Kidney (tissue), 14 donors: ENCODE results near the gene AMPD3. TPM values are rescaled to one million over a fixed set of nuclear protein-coding genes. Genes with fewer than 3 reads are reported as not detected.

Source experiments
- DNase-seq, 5 donors: peaks; one replicate each; pipeline ENCODE4 v3.0.0-alpha.2; 2013 to 2020
- FAIRE-seq: peaks from 2 replicates; lab custom pipeline; 2012; peaks lifted over from hg19 to GRCh38; lab: Jason Lieb, UNC
- H3K27ac ChIP-seq, 2 donors: one replicate each; pipeline ENCODE4 v1.7.0; 2013; ENCODE audit warnings: low read depth in 2 of 2, low read length in 2 of 2, inconsistent platforms in 1 of 2
- H3K27me3 ChIP-seq: one replicate; pipeline ENCODE4 v1.7.1; 2013; ENCODE audit warnings: low read length, inconsistent platforms; ENCODE audit not compliant: control insufficient read depth, insufficient read depth
- H3K36me3 ChIP-seq, 3 donors: one replicate each; pipeline versions ENCODE4 v1.7.0 to v1.7.1; 2013; ENCODE audit warnings: low read length in 3 of 3, control low read depth in 1 of 3, inconsistent platforms in 1 of 3; ENCODE audit not compliant: insufficient read depth in 3 of 3, control insufficient read depth in 2 of 3
- H3K4me1 ChIP-seq, 3 donors: one replicate each; pipeline versions ENCODE4 v1.7.0 to v1.7.1; 2013; ENCODE audit warnings: low read length in 3 of 3, inconsistent platforms in 1 of 3, low read depth in 1 of 3; ENCODE audit not compliant: control insufficient read depth in 2 of 3, insufficient read depth in 2 of 3
- H3K4me3 ChIP-seq, 3 donors: one replicate each; pipeline versions ENCODE4 v1.7.0 to v1.8.1; 2013; ENCODE audit warnings: low read length in 3 of 3, control low read depth in 1 of 3, inconsistent platforms in 1 of 3
- H3K9ac ChIP-seq, 3 donors: one replicate each; pipeline versions ENCODE4 v1.7.0 to v1.7.1; 2013; ENCODE audit warnings: low read length in 3 of 3, control low read depth in 1 of 3, inconsistent platforms in 1 of 3
- H3K9me3 ChIP-seq, 3 donors: one replicate each; pipeline versions ENCODE4 v1.7.0 to v1.7.1; 2013; ENCODE audit warnings: low read length in 3 of 3, control low read depth in 1 of 3, inconsistent platforms in 1 of 3; ENCODE audit not compliant: control insufficient read depth in 2 of 3, insufficient read depth in 1 of 3
- intact Hi-C: fragments of 100-400 bp; cut with DNase I; formaldehyde crosslinking; loops from one replicate; pipeline ENCODE4 v1.11.1; 2022
- polyA plus RNA-seq: library from polyadenylated mRNA; stranded (reverse); fragments of 350-450 nt; fragmentation: Illumina TruSeq; extraction: RNeasy Lipid Tissue Mini Kit (QIAGEN cat#74804); gene quantifications from one replicate; pipeline ENCODE4 v1.2.3, GENCODE V29; 2014; ENCODE audit warnings: low read depth, low replicate concordance; ENCODE audit not compliant: insufficient read depth
- total RNA-seq: library from RNA; stranded (reverse); fragmentation: NEBNext Ultra II Directional; extraction: Animal tissue kit (Norgen Biotek cat#: 25700); gene quantifications from one replicate; pipeline ENCODE4 v1.2.1, GENCODE V29; 2021
- TF ChIP-seq, protein P1 (sequence below): IDR thresholded peaks from 3 replicates; pipeline ENCODE4 v1.5.1; 2012; ENCODE audit warnings: mild to moderate bottlenecking, moderate library complexity, borderline replicate concordance; ENCODE audit not compliant: insufficient read depth; ENCODE audit errors: extremely low read depth
- donor health status: control.
- donor health status: control.
- donor health status: control.
- donor health status: control.
- donor health status: control.
- donor health status: DM: yes; HTN: yes; CAD: no.
- donor health status: Normal renal cell carcinoma (clear cell type).

Gene AMPD3
- total and polyA plus RNA-seq, 2 donors from 2014 or later, result 8.4 to 16.5 TPM

DNA sequence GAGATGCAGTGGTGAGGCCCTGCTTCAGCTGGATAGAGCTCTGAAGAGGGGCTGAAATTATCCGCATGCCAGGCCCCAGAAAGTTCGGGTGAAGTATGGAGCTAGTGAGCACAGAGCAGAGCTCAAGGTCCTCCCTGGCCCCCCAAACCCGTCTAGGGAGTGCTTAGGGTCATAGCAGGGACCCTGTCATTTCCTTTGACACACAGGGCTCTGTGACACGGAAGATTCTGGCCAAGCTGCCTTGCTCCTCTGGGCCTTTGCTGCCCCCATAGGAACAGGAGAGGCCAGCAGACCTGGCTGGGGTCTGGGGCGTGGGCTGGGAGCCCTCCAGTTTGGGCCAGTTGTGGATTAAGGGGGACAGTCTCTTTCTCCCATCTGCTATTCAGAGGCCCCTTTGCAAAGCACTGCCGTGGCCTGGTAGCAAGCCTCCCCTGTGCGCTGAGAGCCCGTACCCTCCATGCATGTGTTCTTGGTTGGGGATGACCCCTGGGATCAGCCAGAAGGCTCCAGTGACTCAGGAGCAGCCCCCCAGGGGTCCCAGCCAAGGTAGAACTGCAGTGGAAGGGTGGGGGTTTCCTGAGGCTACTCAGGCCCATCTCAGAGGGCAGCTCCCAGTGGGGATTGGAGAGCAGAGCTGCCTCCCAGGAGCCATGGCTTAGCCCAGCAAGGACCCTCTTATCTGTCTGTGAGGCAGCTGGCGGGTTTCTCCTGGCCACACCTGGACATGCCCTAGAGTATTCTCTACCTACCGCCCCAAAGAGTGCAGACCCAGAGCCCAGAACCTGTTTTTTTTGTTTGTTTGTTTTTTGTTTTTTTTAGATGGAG, 43.6 kb downstream of the AMPD3 start:
- DNase-seq (no peak), FAIRE-seq (no peak)
- Histone ChIP-seq H3K9me3 (no peaks in the 10 kb centered on the region), H3K27ac (no peak overlapping the region), H3K4me1 (peaks cover 0 to 2% (median 0%) of the 10 kb centered on the region in 3 donors), H3K27me3 (no peaks in the 10 kb centered on the region), H3K36me3 (peaks cover 0 to 14% (median 12%) of the 10 kb centered on the region in 3 donors), H3K4me3 (no peak overlapping the region), H3K9ac (no peak overlapping the region)
- intact Hi-C loops, result no loop called here
- TF ChIP-seq, protein P1, sequence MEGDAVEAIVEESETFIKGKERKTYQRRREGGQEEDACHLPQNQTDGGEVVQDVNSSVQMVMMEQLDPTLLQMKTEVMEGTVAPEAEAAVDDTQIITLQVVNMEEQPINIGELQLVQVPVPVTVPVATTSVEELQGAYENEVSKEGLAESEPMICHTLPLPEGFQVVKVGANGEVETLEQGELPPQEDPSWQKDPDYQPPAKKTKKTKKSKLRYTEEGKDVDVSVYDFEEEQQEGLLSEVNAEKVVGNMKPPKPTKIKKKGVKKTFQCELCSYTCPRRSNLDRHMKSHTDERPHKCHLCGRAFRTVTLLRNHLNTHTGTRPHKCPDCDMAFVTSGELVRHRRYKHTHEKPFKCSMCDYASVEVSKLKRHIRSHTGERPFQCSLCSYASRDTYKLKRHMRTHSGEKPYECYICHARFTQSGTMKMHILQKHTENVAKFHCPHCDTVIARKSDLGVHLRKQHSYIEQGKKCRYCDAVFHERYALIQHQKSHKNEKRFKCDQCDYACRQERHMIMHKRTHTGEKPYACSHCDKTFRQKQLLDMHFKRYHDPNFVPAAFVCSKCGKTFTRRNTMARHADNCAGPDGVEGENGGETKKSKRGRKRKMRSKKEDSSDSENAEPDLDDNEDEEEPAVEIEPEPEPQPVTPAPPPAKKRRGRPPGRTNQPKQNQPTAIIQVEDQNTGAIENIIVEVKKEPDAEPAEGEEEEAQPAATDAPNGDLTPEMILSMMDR, result no peak

GRCh38 chr11:10499452-10499851, 44.4 kb downstream of the AMPD3 start:
- intact Hi-C loops, result no loop called here
- H3K27ac ChIP-seq, result no peak overlapping the region
- TF ChIP-seq, protein P1, result no peak
- no peak overlapping the region for H3K9ac ChIP-seq
- H3K27me3 ChIP-seq, result no peaks in the 10 kb centered on the region
- no peaks in the 10 kb centered on the region for H3K9me3 ChIP-seq
- DNase-seq (no peak), FAIRE-seq (no peak)
- H3K4me1 ChIP-seq, result peaks cover 0 to 2% (median 0%) of the 10 kb centered on the region in 3 donors
- no peak overlapping the region for H3K4me3 ChIP-seq
- peaks cover 0 to 16% (median 14%) of the 10 kb centered on the region in 3 donors for H3K36me3 ChIP-seq

- no peak overlapping the region for H3K4me3 ChIP-seq
- no peak for DNase-seq
- no peaks in the 10 kb centered on the region for H3K27me3 ChIP-seq
- FAIRE-seq, result no peak
- no peak overlapping the region for H3K27ac ChIP-seq
- no peak overlapping the region for H3K9ac ChIP-seq
- no peaks in the 10 kb centered on the region for H3K9me3 ChIP-seq
- peaks cover 0 to 12% (median 12%) of the 10 kb centered on the region in 3 donors for H3K36me3 ChIP-seq
- intact Hi-C loops, result no loop called here
- H3K4me1 ChIP-seq, result peaks cover 0 to 2% (median 0%) of the 10 kb centered on the region in 3 donors
- TF ChIP-seq, protein P1, result no peak
Measured at GRCh38 chr11:10499874-10500601, 45.0 kb downstream of the AMPD3 start.
